NOMO-1 (cell line): Measurements from ENCODE around the gene RHOG.

ENCODE experiments used
- DNase-seq, 2 experiments: peaks; one replicate each; lab custom pipeline; 2025; ENCODE audit not compliant: unreplicated experiment in 2 of 2; lab: John Stamatoyannopoulos, UW

The RHOG gene

GRCh38 chr11:3782963-3783362 lies 57.8 kb downstream of the RHOG start:
- DNase-seq = no peak

GRCh38 chr11:3781423-3781822 lies 59.3 kb downstream of the RHOG start:
- DNase-seq = peak; percentile 23 to 76
